Mononuclear cell (primary cell): ENCODE results near the gene CD83. TPM values are rescaled to one million over a fixed set of nuclear protein-coding genes. Genes with fewer than 3 reads are reported as not detected.

ENCODE experiments used
- H3K27me3 ChIP-seq: 2 replicates; pipeline ENCODE4 v1.6.0; 2011; ENCODE audit warnings: low read length, control low read depth; ENCODE audit not compliant: insufficient read depth
- H3K4me1 ChIP-seq: 2 replicates; pipeline ENCODE4 v1.5.1; 2011; ENCODE audit warnings: mild to moderate bottlenecking, low read length, control low read depth; ENCODE audit not compliant: insufficient read depth
- H3K4me3 ChIP-seq: 2 replicates; pipeline ENCODE4 v1.5.1; 2011; ENCODE audit warnings: mild to moderate bottlenecking, low read length, moderate library complexity
- H3K9me3 ChIP-seq: 2 replicates; pipeline ENCODE4 v1.5.1; 2011; ENCODE audit warnings: low read depth, mild to moderate bottlenecking, control low read depth, low read length
- total RNA-seq: library from RNA; depleted of rRNA; stranded (reverse); fragments of >200 nt; gene quantifications from one replicate; pipeline ENCODE4 v1.2.3, GENCODE V29; 2012

CD83 gene
- total RNA-seq, 1 donor: 366 TPM

GRCh38 chr6:14174226-14174625, 56.7 kb downstream of the CD83 start:
- Histone ChIP-seq H3K9me3 (peaks cover 26% of the 10 kb centered on the region), H3K4me3 (no peak overlapping the region)

GRCh38 chr6:14174996-14175395, 57.4 kb downstream of the CD83 start:
- Histone ChIP-seq H3K9me3 (peaks cover 18% of the 10 kb centered on the region), H3K4me3 (no peak overlapping the region), H3K4me1 (no peaks in the 10 kb centered on the region), H3K27me3 (no peaks in the 10 kb centered on the region)

More at GRCh38 chr6:14174226-14174625, 56.7 kb downstream of the CD83 start:
- Histone ChIP-seq H3K27me3 (no peaks in the 10 kb centered on the region), H3K4me1 (no peaks in the 10 kb centered on the region)

GRCh38 chr6:14176429-14176828, 58.9 kb downstream of the CD83 start:
- H3K4me3 ChIP-seq: no peak overlapping the region
- H3K9me3 ChIP-seq: peaks cover 5% of the 10 kb centered on the region
- no peaks in the 10 kb centered on the region for H3K4me1 ChIP-seq
- no peaks in the 10 kb centered on the region for H3K27me3 ChIP-seq

GRCh38 chr6:14177413-14178082, 60.0 kb downstream of the CD83 start:
- H3K4me3 ChIP-seq: no peak overlapping the region
- peaks cover 4% of the 10 kb centered on the region for H3K9me3 ChIP-seq
- no peaks in the 10 kb centered on the region for H3K27me3 ChIP-seq
- H3K4me1 ChIP-seq: no peaks in the 10 kb centered on the region

GRCh38 chr6:14178083-14178445, 60.5 kb downstream of the CD83 start:
- Histone ChIP-seq H3K27me3 (no peaks in the 10 kb centered on the region), H3K4me3 (no peak overlapping the region), H3K4me1 (no peaks in the 10 kb centered on the region), H3K9me3 (no peaks in the 10 kb centered on the region)

- Histone ChIP-seq H3K4me3 (no peak overlapping the region), H3K27me3 (no peaks in the 10 kb centered on the region), H3K4me1 (no peaks in the 10 kb centered on the region), H3K9me3 (no peaks in the 10 kb centered on the region)
Measured at GRCh38 chr6:14180609-14181008, 63.0 kb downstream of the CD83 start.

GRCh38 chr6:14182916-14183315, 65.3 kb downstream of the CD83 start:
- H3K27me3 ChIP-seq: no peaks in the 10 kb centered on the region
- no peaks in the 10 kb centered on the region for H3K4me1 ChIP-seq
- no peaks in the 10 kb centered on the region for H3K9me3 ChIP-seq
- no peak overlapping the region for H3K4me3 ChIP-seq

Other genes starting within 250 kb of the CD83 start
- gene RNF182, start 192.8 kb upstream of the CD83 start, total RNA-seq: not detected